SHP77 treated with DMSO at 0.1 percent for 48 hours (cell line): ENCODE data around the gene PTGR1.
A peak's percentile ranks its signal among the peaks of the same experiment; 100 is the strongest.
"Not testable (repeated sequence)": the region's sequence is repeated elsewhere in the genome, so short reads cannot be mapped to it uniquely, and the experiment has no call there.

ENCODE experiments used
- DNase-seq: peaks from one replicate; lab custom pipeline; 2025; lab: John Stamatoyannopoulos, UW

PTGR1 gene

DNA sequence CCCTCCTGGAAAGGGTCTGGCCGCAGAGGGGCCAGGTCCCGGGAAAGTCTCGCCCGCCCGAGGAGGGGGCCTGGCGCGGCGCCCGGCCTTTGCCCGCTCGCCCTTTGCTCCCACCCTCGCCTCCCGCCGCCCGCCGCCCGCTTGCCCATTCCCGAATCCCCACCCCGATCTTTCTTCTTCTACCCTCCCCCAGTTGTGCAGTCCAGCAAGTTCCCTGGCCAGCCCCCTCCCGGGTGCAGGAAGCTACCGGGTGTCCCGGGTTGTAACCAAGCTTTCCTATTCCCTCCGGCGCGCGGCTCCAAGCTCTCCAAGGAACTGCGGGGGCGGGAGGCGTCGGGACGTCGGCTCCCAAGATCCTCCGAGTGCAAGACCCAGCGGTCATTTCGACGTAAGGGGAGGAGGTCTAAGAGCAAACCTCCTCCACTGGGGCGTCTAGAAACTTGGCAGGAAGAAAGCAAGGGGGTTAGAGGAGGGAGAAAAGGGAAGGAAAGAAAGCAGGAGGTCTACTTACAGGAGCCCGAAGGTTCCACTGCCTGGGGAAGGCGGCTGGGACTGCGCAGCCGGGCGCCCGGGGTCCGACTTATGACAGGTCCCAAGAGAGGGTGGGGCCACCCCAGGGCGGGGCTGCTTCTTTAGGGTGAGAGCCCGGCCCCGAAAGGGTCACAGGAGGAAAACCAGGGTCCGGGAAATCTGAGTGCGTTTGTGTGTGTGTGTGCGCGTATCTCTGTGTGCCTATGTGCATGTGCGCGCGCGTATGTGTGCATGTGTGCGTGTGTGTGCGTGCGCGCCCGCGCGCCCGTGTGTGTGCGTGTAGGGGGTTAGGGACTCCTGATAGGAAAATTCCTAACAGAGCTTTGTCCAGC, at the start of gene PTGR1:
PTGR1 (minus strand) TSS at position 556 of the 863 bp plus-strand sequence. CDS start 2,225 bp downstream, outside the sequence.
- no peak for DNase-seq

DNA sequence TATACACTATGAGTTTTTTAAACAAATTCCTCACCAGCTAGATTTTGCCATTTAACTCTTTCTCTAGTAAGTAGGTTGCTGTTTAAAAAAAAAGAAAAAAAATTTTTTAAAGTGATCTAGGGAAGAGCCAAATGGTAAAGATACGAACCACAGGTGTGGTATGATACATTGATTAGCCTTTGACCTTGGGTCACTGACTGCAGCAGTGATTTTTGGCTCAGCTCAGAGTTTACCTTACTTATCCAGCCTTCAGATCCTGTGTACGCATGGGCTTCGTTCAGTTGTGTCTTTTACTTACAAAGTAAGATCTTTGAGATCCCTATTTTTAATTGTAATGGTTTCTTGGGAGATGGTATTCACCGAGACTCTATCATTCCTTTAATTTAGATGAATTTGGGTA, 49.6 kb upstream of the PTGR1 start:
- DNase-seq: no peak

GRCh38 chr9:111648066-111648465, 48.6 kb upstream of the PTGR1 start:
- no peak for DNase-seq

GRCh38 chr9:111646417-111646816, 47.0 kb upstream of the PTGR1 start:
- no peak for DNase-seq

GRCh38 chr9:111645806-111646205, 46.4 kb upstream of the PTGR1 start:
- no peak for DNase-seq

GRCh38 chr9:111644195-111644772, 44.8 kb upstream of the PTGR1 start:
- no peak for DNase-seq

GRCh38 chr9:111637421-111637950, 38.0 kb upstream of the PTGR1 start:
- no peak for DNase-seq

GRCh38 chr9:111634860-111635259, 35.4 kb upstream of the PTGR1 start:
- DNase-seq: no peak

DNA sequence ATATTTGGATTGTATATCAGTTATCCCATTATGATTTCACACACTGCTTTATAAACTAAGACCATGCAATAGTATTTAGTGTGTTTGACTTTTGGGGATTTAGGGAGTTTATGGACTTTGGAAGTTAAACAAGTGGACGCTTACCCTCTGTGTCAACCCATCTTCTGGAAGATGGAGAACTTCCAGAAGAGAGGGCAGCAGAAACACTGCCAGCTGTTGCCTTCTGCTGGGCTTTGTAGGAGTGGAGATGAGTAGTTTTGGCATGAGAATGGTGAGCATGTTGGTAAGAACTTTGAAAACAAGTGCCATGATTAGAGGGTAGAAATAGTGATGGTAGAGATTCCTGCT, 33.9 kb upstream of the PTGR1 start:
- DNase-seq: no peak

- DNase-seq: no peak
Observed at GRCh38 chr9:111632695-111633388, 33.4 kb upstream of the PTGR1 start.

- DNase-seq: no peak
Observed at GRCh38 chr9:111632060-111632459, 32.6 kb upstream of the PTGR1 start.

DNA sequence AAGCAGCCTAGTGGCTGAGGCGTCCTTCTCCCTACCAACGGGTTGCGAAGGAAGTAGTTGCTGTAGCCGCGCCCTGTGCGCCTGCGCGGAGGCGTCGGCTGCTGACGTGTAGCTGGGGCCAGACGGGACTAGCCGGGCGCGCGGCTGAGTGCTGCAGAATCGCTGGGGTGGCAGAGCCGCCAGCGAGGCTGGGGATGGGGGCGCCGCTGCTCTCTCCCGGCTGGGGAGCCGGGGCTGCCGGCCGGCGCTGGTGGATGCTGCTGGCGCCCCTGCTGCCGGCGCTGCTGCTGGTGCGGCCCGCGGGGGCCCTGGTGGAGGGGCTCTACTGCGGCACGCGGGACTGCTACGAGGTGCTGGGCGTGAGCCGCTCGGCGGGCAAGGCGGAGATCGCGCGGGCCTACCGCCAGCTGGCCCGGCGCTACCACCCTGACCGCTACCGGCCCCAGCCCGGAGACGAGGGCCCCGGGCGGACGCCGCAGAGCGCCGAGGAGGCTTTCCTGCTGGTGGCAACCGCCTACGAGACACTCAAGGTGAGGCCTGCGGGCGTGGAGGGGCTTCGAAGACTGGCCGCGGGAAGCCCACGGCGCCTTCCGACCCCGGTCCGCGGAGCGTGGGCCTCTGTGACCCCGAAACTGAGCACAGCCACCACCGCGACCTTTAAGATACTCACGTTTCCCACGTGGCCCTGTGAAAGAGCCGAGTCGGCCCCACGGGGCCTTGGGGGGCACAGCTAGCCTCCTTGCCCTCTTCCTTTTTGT, 31.9 kb upstream of the PTGR1 start, which contains the start of gene DNAJC25:
DNAJC25 (plus strand) TSS at position 121 of the 758 bp plus-strand sequence; CDS start at position 195, 74 bp downstream.
- peak; percentile 97 for DNase-seq

- DNase-seq: no peak
Observed at GRCh38 chr9:111630964-111631213, 31.4 kb upstream of the PTGR1 start.

DNA sequence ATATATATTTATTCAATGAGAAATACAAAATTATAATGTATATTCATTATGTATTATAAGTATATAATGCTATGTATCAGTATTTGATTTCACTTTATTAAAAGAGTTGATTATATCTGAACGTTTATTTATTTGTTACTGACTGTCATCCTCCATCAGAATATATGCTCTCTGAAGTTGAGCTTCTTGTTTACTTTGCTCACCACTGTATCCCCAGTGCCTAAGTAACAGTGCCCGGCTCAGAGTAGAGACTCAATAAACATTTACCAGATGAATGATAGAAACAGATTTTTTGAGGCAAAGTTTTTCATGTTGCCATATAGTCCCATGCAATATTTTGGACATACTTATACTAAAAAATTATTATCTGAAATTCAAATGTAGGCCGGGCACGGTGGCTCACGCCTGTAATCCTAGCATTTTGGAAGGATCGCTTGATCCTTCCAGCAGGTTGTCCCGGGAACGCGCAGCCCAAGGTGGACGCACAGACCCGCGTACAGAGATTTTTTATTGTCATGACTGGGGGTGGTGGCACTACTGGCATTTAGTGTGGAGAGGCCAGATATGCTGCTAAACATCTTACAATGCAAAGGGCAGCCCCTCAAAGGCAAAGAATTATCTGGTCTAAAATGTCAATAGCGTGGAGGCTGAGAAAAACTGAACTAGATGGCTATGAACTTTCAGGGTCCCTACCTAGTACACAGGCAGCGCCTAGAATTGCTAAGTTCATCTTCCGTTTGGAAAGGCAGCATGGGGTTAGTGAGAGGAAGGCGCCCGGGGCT, 30.9 kb upstream of the PTGR1 start:
- no peak for DNase-seq

DNA sequence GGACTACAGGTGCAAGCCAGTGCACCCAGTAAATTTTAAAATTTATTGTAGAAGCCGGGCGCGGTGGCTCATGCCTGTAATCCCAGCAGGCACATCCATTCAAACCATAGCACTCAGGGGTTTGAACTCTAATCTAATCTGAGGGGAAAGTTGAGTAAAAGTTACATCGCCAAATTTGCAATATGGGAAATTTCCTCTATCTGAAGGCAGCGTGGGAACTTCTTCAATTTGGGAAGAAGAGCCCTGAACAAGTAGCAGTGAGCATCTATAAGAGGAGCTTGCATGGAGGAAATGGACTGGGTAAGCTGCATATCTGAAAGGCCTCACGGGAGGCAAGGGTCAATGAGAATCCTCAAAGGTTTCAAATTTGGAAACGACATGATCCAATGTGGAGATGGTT, 29.0 kb upstream of the PTGR1 start:
- no peak for DNase-seq

GRCh38 chr9:111627260-111627963, 28.0 kb upstream of the PTGR1 start:
- no peak for DNase-seq

- no peak for DNase-seq
Observed at GRCh38 chr9:111622626-111623025, 23.2 kb upstream of the PTGR1 start.

DNA sequence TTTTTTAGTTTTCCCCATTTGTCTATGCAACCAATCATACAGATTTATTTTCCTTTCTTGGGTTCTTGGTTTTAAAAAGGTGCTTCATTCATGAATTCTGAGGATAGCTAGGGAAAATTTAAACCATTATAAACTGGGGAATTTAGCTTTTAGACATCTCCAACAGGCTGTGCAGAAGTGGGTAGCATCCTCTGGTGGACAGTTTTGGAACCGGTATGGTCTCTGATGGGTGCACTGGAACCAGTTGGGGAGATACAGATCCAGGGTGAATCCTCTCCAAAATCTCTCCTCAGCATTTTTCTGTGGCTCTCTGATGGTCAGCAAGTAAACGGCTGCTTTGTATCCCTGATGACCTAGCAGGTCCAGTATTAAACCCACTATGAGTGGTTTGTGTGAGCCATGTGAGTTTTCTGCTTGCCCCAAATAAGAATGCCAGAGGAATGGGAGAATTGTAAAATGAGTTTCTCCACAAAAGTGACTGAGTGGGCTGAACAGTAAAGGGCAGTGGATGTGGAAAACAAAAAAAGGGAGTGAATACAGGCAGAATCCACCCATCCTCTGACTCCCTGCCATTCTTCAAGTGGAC, 22.5 kb upstream of the PTGR1 start:
- no peak for DNase-seq

DNA sequence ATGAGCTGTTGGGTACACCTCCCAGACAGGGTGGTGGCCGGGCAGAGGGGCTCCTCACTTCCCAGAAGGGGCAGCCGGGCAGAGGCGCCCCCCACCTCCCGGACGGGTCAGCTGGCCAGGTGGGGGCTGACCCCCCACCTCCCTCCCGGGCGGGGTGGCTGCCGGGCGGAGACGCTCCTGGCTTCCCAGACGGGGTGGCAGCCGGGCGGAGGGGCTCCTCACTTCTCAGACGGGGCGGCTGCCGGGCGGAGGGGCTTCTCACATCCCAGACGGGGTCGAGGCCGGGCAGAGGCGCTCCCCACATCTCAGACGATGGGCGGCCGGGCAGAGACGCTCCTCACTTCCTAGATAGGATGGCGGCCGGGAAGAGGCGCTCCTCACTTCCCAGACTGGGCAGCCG, 17.9 kb upstream of the PTGR1 start:
- not testable (repeated sequence) for DNase-seq

DNA sequence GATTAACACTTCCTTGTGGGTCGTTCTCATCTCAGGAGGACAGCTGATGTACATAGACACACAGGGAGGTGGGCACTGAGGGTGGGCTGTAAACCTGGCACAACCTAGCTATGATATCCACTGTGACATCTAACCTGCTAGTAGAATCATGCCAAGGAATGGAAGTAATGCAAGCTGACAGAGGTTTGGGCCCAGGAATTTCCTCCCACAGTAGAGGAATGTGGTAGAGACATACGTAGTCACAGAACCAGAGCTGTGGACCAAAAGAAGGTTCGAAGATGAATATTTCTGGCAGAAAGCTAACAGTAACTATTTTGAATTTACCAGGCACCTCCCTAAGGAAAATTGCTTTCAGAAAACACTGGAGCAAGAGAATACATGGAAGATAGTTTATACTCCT, 16.5 kb upstream of the PTGR1 start:
- DNase-seq: no peak
